ENCODE measurements around the gene PGP. TPM values are rescaled to one million over a fixed set of nuclear protein-coding genes. Genes with fewer than 3 reads are reported as not detected.

Gene PGP
- total RNA-seq, 2 donors from 2014 or later: 31.0 to 32.0 TPM

DNA sequence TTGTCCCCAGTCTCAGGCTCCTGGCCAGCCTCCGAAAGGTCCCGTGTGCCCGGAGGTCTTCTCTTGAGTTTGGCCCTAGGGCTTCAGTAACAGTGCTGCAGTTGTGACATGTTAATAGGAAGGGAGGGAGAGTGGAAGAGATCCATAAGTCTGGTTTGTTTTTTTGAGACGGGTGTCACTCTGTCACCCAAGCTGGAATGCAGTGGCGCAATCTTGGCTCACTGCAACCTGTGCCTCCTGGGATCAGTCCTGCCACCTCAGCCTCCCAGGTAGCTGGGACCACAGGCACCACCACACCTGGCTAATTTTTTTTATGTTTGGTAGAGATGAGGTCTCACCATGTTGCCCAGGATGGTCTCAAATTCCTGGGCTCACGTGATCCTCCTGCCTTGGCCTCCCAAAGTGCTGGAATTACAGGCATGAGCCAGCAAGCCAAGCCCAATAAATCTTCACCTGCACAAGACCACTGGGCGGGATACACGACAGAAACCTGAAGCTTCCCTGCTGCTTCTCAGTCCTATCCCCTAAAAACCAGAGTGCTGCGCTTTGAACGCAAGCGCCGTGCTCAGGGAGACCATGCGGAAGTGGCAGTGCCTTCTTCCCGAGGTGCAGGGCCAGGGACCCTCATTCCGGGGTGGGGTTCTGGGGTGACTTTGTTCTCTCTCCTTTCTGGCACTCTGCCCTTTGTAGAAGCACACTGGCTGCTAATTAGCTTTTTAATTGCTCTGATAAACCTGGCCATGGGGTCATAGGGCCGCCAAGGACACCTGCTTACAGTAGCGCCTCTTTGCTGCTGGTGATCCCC lies 48.2 kb downstream of the PGP start:
- H3K9me3 Mint-ChIP-seq: no peaks in the 10 kb centered on the region
- TF ChIP-seq, protein P1, sequence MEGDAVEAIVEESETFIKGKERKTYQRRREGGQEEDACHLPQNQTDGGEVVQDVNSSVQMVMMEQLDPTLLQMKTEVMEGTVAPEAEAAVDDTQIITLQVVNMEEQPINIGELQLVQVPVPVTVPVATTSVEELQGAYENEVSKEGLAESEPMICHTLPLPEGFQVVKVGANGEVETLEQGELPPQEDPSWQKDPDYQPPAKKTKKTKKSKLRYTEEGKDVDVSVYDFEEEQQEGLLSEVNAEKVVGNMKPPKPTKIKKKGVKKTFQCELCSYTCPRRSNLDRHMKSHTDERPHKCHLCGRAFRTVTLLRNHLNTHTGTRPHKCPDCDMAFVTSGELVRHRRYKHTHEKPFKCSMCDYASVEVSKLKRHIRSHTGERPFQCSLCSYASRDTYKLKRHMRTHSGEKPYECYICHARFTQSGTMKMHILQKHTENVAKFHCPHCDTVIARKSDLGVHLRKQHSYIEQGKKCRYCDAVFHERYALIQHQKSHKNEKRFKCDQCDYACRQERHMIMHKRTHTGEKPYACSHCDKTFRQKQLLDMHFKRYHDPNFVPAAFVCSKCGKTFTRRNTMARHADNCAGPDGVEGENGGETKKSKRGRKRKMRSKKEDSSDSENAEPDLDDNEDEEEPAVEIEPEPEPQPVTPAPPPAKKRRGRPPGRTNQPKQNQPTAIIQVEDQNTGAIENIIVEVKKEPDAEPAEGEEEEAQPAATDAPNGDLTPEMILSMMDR (conservative IDR thresholded peaks at IDR 0.05): no peak
- peaks cover 20% of the 10 kb centered on the region for H3K36me3 Mint-ChIP-seq (ENCODE audit: low read depth)
- DNase-seq: no peak
- Histone ChIP-seq H3K27ac (ENCODE audit: low read depth, low read length) (no peak overlapping the region), H3K27me3 (ENCODE audit: control insufficient read depth, insufficient read depth, low read length, poor library complexity, severe bottlenecking) (no peaks in the 10 kb centered on the region), H3K9ac (ENCODE audit: extremely low read depth, low read length, poor library complexity, severe bottlenecking) (no peak overlapping the region), H3K4me1 (ENCODE audit: control insufficient read depth, insufficient read depth, low read length) (no peaks in the 10 kb centered on the region), H3K4me3 (ENCODE audit: low read length) (no peak overlapping the region), H3K36me3 (ENCODE audit: control insufficient read depth, insufficient read depth, low read length) (peaks cover 10% of the 10 kb centered on the region), H3K9me3 (ENCODE audit: control insufficient read depth, low read length) (no peaks in the 10 kb centered on the region)
- H3K27ac Mint-ChIP-seq: peak overlapping the region; percentile 58
- no peak overlapping the region for H3K4me3 Mint-ChIP-seq
- WGBS, 2 experiments (ENCODE audit: insufficient coverage in 1 of 2, insufficient read length in 1 of 2): 95 to 98% methylated on average over 12 to 17 of the region's 17 CpGs
- H3K27me3 Mint-ChIP-seq (ENCODE audit: insufficient read depth): no peaks in the 10 kb centered on the region
- H3K4me1 Mint-ChIP-seq: no peaks in the 10 kb centered on the region

DNA sequence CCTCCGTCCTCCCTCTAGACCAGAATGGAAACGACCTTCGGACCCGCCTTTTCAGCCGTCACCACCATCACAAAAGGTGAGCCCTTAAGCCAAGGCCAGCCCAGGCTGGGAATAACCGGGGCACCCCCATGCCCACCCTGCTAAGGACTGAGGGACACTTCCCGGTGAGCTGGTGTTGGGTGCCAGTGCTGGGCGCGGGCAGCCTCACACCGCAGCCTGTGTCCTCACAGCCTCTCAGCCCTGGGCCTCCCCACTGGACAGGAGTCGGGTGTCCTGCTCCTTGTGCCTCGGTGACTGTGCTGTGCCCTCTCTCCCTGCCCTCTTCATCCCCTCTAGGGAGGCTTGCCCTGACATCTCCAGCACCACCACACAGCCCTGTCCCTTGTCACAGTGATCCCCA lies 48.8 kb downstream of the PGP start:
- Histone ChIP-seq H3K4me3 (ENCODE audit: low read length) (no peak overlapping the region), H3K9me3 (ENCODE audit: control insufficient read depth, low read length) (no peaks in the 10 kb centered on the region), H3K4me1 (ENCODE audit: control insufficient read depth, insufficient read depth, low read length) (no peaks in the 10 kb centered on the region), H3K9ac (ENCODE audit: extremely low read depth, low read length, poor library complexity, severe bottlenecking) (no peak overlapping the region), H3K27ac (ENCODE audit: low read depth, low read length) (no peak overlapping the region), H3K27me3 (ENCODE audit: control insufficient read depth, insufficient read depth, low read length, poor library complexity, severe bottlenecking) (no peaks in the 10 kb centered on the region), H3K36me3 (ENCODE audit: control insufficient read depth, insufficient read depth, low read length) (peaks cover 10% of the 10 kb centered on the region)
- H3K27ac Mint-ChIP-seq: peak overlapping the region; percentile 58
- 93 to 98% methylated on average over 5 to 12 of the region's 12 CpGs for WGBS, 2 experiments (ENCODE audit: insufficient coverage in 1 of 2, insufficient read length in 1 of 2)
- H3K27me3 Mint-ChIP-seq (ENCODE audit: insufficient read depth): no peaks in the 10 kb centered on the region
- no peak overlapping the region for H3K4me3 Mint-ChIP-seq
- H3K4me1 Mint-ChIP-seq: no peaks in the 10 kb centered on the region
- TF ChIP-seq, protein P1 (conservative IDR thresholded peaks at IDR 0.05): no peak
- peaks cover 20% of the 10 kb centered on the region for H3K36me3 Mint-ChIP-seq (ENCODE audit: low read depth)
- H3K9me3 Mint-ChIP-seq: no peaks in the 10 kb centered on the region
- no peak for DNase-seq

DNA sequence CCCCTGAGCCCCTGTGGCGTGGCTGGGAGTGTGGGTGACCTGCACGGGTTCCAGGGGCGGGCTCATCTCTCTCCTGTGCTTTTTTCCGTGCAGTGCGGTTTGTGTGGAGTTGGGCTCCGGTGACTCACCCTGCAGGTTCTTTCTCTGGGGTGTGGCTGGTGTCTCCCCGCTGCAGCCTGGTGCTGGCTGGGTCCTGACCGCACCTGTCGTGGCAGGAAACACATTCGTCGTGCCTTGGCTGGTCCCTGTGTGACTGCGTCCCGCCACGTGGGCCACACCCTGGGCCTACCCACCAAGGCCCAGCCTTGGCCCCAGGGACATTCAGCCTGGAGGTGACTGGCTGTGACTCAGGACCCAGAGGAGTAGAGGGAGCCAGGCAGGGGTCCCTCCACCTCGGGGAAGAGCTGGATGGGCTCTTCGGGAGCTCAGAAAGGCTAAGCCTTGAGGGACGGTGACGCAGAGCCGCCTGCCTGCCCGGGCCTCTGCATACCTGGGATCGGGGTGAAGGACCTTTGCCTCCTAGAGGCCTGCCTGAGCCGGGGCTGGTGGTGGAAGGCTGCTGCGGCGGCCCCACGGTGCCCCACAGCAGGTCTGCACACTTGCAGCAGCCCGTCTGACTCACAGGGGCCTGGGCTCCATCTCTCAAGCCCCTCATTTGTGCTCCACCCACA lies 51.3 kb downstream of the PGP start:
- Mint-ChIP-seq H3K27ac (no peak overlapping the region), H3K9me3 (no peaks in the 10 kb centered on the region), H3K36me3 (ENCODE audit: low read depth) (peaks cover 18% of the 10 kb centered on the region), H3K4me1 (peaks cover 5% of the 10 kb centered on the region), H3K4me3 (no peak overlapping the region), H3K27me3 (ENCODE audit: insufficient read depth) (no peaks in the 10 kb centered on the region)
- no peaks in the 10 kb centered on the region for H3K36me3 ChIP-seq (ENCODE audit: control insufficient read depth, insufficient read depth, low read length)
- H3K9ac ChIP-seq (ENCODE audit: extremely low read depth, low read length, poor library complexity, severe bottlenecking): no peak overlapping the region
- H3K27me3 ChIP-seq (ENCODE audit: control insufficient read depth, insufficient read depth, low read length, poor library complexity, severe bottlenecking): no peaks in the 10 kb centered on the region
- H3K27ac ChIP-seq (ENCODE audit: low read depth, low read length): no peak overlapping the region
- TF ChIP-seq, protein P1 (conservative IDR thresholded peaks at IDR 0.05): no peak
- H3K4me3 ChIP-seq (ENCODE audit: low read length): no peak overlapping the region
- H3K4me1 ChIP-seq (ENCODE audit: control insufficient read depth, insufficient read depth, low read length): no peaks in the 10 kb centered on the region
- no peaks in the 10 kb centered on the region for H3K9me3 ChIP-seq (ENCODE audit: control insufficient read depth, low read length)
- WGBS, 2 experiments (ENCODE audit: insufficient coverage in 1 of 2, insufficient read length in 1 of 2): 85 to 97% methylated on average over 12 to 26 of the region's 26 CpGs
- no peak for DNase-seq
